ENCODE results near the gene EDIL3.

EDIL3 gene

GRCh38 chr5:83942155-83942554 is 442.5 kb downstream of the EDIL3 start:
- no peak for DNase-seq

GRCh38 chr5:83937837-83938236 is 446.8 kb downstream of the EDIL3 start:
- no peak for DNase-seq

DNA sequence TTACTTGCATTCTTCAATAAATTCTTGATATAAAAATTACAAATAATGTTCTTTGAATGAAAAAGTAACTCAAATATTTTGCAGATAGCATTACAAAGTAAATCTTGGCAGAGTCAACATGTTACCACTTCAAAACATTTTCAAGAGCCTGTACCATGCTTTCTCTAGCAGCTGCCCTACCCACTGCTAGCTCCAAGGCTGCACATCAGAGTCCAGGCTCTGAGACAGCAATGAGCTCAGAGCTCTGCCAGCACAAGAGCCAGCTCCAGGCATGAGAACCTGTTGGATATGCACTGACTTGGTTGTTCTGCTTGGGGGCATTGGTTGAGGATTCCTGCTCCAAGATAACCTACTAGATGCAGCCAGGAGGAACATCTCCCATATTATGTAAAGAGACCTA is 452.7 kb downstream of the EDIL3 start:
- no peak for DNase-seq

GRCh38 chr5:83927140-83927733 is 457.4 kb downstream of the EDIL3 start:
- DNase-seq: no peak

GRCh38 chr5:83925955-83926337 is 458.7 kb downstream of the EDIL3 start:
- DNase-seq: no peak

DNA sequence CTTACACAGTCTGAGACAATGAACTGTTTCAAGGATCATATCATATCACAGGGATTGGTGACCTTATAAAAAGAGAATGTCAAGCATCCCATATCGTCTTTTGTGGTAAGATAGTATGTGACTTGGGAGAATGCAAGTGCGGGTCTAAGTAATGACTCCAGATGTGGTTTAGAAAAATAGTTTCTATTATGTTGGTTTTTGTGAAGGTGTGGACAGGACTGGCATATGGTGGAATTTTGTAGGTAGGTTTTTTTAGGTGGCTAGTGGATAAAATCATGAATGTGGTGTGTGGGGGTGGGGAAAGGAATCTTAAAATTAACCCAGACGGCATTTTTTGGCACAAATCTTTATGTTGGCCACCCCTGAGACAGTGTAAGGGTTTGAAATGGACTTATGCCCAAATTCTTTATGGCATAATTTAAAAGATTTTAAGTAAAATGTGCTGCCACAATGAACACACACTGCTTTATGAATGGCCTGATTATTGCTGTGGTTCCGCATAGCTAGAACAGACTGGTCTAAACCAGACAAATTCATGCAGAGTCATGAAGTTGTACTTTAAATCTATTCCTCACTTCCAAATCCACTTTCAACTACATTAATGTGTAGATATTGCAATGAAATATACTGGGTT is 459.2 kb downstream of the EDIL3 start:
- no peak for DNase-seq

- no peak for DNase-seq
These were observed 459.8 kb downstream of the EDIL3 start for GRCh38 chr5:83924891-83925290.

DNA sequence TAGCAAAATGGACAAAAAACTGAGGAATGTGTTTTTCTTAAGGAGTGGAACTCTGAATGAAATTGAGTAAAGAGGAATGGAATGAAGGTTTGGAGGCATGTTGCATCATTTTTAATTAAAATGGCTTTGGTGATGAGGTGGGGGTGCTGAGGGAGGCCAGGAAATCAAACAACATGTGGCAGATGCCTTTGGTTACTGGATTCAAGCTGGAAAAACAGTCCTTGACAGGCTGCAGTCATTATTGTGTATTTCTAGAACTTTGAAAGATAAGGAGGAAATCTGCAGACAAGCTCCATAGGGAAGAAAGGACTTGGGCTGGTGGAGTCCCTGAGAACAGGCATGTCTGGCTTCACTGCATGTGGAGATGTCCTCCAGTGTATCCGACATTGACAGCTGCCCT is 460.5 kb downstream of the EDIL3 start:
- no peak for DNase-seq

- no peak for DNase-seq
These were observed 462.0 kb downstream of the EDIL3 start for GRCh38 chr5:83922699-83923098.

GRCh38 chr5:83921666-83922193 is 462.9 kb downstream of the EDIL3 start:
- no peak for DNase-seq

DNA sequence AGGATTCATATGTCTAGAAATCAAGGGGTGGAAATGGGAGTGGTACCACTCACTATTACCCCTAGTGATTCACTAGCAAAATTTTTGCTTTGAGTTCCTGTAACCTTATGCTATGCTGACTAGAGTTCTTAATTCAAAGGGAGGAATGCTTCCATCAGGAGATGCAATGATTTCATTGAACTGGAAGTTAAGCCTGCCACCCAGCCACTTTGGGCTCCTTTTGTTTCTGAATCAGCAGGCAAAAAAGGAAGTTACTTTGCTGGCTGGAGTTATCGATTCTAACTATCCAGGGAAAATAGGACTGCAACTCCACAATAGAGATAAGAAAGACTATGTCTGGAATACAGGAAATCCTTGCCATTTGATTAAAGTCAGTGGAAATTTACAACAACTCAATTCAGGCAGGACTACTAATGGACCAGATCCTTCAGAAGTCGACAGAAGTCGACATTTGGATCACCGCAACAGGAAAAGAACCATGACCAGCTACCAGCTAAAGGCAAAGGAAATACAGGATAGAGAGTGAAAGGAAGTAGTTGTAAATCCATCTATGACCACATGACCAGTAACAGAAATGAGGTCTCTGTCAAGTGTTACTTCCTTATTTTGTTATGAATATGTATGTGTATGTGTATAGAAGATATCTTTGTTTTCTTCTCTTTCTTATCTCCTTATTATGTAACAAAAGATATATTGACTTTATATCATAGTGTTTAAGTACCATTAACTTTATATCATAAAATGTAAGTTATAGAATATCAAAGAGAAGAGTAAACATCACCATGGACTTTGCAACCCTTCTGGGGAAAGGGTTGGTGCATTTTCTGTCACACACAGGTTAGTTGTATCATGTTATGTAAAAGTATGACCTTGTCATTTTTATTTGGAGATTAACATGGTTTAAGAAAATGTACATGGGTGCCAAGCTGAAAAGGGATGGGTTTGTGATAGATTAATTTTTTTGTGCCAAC is 465.3 kb downstream of the EDIL3 start:
- DNase-seq: no peak

DNA sequence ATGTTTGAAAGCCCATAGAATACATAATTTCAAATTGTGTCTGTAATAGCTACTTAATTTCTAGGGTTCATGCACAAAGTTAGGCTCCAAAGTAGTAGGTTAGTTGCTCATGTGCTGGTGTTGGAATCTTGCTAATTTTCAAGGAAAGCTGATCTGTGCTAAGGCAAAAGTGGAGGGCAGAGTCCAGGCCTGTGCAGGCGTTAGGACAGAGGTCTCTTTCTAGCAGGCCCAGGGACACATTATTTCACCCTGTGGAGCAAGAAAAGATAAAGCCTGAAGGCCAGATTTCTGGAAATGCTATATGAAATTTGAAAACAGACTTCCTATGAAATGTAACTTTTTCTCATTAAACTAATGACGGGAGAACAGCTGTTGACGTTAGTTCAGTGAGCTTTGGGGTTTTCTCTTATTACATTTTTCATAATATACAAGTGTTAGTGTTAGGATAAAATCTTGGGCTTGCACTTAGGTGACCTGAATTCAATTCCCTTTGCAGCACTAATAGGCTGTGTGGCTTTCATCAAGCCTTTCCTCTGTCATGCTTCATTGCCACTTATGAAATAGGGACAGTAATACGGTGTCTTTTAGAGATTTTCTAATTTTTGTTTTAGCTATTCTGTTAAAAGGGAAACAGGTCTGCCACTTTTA is 467.3 kb downstream of the EDIL3 start:
- no peak for DNase-seq

DNA sequence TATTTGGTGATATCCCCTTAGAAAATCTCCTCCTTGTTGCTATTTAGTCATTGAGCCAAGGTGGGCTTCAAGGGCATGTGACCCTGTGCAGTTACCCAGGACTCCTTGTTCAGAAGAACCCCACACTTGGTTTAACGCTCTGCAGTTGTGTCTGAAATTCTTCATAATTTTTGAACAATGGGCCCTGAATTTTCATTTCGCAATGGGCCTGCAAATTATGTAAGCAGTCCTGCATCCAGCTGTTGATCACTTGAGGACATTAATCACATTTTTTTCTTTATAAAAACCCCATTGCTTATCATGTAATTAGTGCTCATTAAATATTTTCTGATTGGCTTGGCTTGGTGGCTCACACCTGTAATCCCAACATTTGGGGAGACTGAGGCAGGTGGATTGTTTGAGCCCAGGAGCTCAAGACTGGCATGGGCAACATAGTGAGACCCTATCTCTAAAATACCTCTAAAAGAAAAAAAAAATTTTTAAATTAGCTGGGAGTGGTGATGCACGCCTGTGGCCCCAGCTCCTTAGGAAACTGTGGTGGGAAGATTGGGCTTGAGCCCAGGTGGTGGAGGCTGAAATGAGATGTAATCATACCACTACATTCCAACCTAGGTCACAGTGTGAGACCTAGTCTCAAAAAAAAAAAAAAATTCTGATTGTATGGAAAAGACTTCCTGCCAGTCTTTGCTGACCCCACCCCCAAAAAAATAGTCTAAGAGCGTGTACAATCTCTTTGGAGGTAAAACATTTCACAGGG is 469.8 kb downstream of the EDIL3 start:
- DNase-seq: no peak

- no peak for DNase-seq
These were observed 470.5 kb downstream of the EDIL3 start for GRCh38 chr5:83914199-83914598.

DNA sequence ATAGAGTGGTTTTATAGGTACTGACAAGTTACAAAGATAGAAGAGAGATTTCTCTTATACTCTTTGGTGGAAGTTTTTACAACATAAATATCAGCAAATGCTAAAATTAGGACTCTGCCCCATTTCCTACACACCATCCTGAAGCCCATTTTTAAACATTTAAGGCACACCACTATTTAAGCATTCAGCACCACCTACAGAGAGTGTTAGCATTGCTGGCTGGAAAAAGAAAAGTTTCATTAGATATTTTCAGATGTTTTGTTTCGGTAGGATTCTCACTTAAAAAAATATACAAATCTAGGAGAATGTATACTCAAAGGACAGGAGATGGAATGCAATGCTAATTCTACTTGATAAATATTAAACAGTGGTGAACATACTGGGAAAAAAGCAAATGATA is 471.1 kb downstream of the EDIL3 start:
- no peak for DNase-seq

- peak; percentile 56 for DNase-seq
These were observed 473.2 kb downstream of the EDIL3 start for GRCh38 chr5:83911367-83911919.

- peak; percentile 41 for DNase-seq
These were observed 484.4 kb downstream of the EDIL3 start for GRCh38 chr5:83900306-83900705.

DNA sequence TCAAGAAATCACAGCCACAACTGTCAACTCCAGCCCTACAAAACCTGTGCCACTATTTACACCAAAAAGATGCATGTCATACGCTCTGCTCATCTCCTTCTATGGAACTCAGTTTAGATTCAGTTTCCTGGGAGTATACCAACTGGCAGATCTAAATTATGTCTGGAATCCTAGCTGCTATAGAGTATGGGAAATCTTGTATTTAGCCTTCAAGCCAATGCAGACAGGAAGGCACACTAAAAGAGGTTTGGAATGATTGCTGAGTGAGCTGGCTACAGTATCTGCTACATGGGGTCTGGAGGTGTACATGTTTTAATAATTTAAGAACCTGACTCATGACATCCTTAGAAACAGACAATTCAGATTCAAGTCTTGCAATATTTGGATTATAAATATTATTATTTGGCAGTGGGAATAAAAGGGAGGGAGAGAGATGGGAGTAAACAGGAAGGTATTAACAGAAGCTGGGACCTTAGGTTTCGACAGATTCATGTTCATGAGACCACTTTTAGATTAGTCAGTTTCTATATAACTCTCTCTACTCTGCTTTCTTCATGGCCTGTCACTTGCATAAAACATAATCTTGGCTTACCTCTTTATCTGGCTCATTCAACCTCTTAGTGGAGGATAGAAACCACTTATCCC is 485.2 kb downstream of the EDIL3 start:
- no peak for DNase-seq

GRCh38 chr5:83895860-83896259 is 488.8 kb downstream of the EDIL3 start:
- no peak for DNase-seq

GRCh38 chr5:83891261-83891660 is 493.4 kb downstream of the EDIL3 start:
- DNase-seq: no peak

Measured in NCI-H2227 treated with DMSO at 0.1 percent for 48 hours (cell line).